K562 (cell line): ENCODE data around the gene EFCAB7. TPM values are rescaled to one million over a fixed set of nuclear protein-coding genes. Genes with fewer than 3 reads are reported as not detected.

Experiments
- ATF3 ChIP-seq, 2 experiments: fragments of 450-650 bp in 1 of 2; sonication (generic) in 1 of 2; formaldehyde crosslinking in 1 of 2; IDR thresholded peaks in 1 of 2; conservative IDR thresholded peaks in 1 of 2; 2 replicates each; pipeline versions ENCODE4 v1.6.1 to v1.8.1; 2016 to 2023; ENCODE audit warnings: mild to moderate bottlenecking in 2 of 2, moderate library complexity in 2 of 2, inconsistent platforms in 1 of 2, missing genetic modification reagents in 1 of 2
- GTF3C2 ChIP-seq: IDR thresholded peaks from 3 replicates; pipeline ENCODE4 v1.6.1; 2011; ENCODE audit warnings: borderline replicate concordance, mild to moderate bottlenecking, moderate library complexity; ENCODE audit not compliant: insufficient read length; ENCODE audit errors: extremely low read depth
- HDAC3 ChIP-seq: fragments of 450-650 bp; IDR thresholded peaks from 2 replicates; pipeline ENCODE4 v1.6.1; 2018; ENCODE audit warnings: borderline replicate concordance, mild to moderate bottlenecking, moderate library complexity; ENCODE audit not compliant: partially characterized antibody
- KLF16 ChIP-seq: IDR thresholded peaks from 2 replicates; pipeline ENCODE4 v1.6.1; 2016; ENCODE audit warnings: antibody characterized with exemption
- MCM2 ChIP-seq: fragments of 450-650 bp; IDR thresholded peaks from 2 replicates; pipeline ENCODE4 v1.6.1; 2017; ENCODE audit warnings: low read depth, mild to moderate bottlenecking
- MEIS2 ChIP-seq: fragments of 450-650 bp; IDR thresholded peaks from 2 replicates; pipeline ENCODE4 v1.6.1; 2014; ENCODE audit warnings: mild to moderate bottlenecking; ENCODE audit not compliant: partially characterized antibody
- MTA3 ChIP-seq: fragments of 450-650 bp; formaldehyde crosslinking; IDR thresholded peaks from 2 replicates; pipeline ENCODE4 v1.6.1; 2017; ENCODE audit warnings: mild to moderate bottlenecking, borderline replicate concordance
- NCOA4 ChIP-seq: fragments of 450-650 bp; IDR thresholded peaks from 2 replicates; pipeline ENCODE4 v1.6.1; 2018; ENCODE audit warnings: mild to moderate bottlenecking; ENCODE audit not compliant: partially characterized antibody
- NFE2L1 ChIP-seq: fragments of 450-650 bp; IDR thresholded peaks from 2 replicates; pipeline ENCODE4 v1.6.1; 2016; ENCODE audit warnings: missing genetic modification characterization, low read depth, mild to moderate bottlenecking, missing compliant biosample characterization, moderate library complexity, borderline replicate concordance
- POU5F1 ChIP-seq: fragments of 150-350 bp; IDR thresholded peaks from 2 replicates; pipeline ENCODE4 v1.6.1; 2014; ENCODE audit warnings: borderline replicate concordance, low read length, low read depth, mild to moderate bottlenecking; ENCODE audit not compliant: partially characterized antibody
- ZBTB1 ChIP-seq: sonication (generic); formaldehyde crosslinking; IDR thresholded peaks from 2 replicates; pipeline ENCODE4 v1.8.1; 2023; ENCODE audit warnings: missing genetic modification reagents, low read depth, mild to moderate bottlenecking, borderline replicate concordance
- ZNF224 ChIP-seq: sonication (generic); formaldehyde crosslinking; IDR thresholded peaks from 2 replicates; pipeline ENCODE4 v1.8.0; 2022; ENCODE audit warnings: mild to moderate bottlenecking, missing genetic modification reagents
- ZNF518B ChIP-seq: fragments of 250-450 bp; sonication (Bioruptor Pico); IDR thresholded peaks from 2 replicates; pipeline ENCODE4 v1.5.0; 2021; ENCODE audit warnings: mild to moderate bottlenecking, moderate library complexity
- polyA plus RNA-seq, 8 experiments: library from polyadenylated mRNA; depleted of rRNA in 4 of 8; stranded (reverse) in 5 of 8; unstranded in 3 of 8; fragments of >200 nt; fragmentation: Nextera tagmentation in 2 of 8; fragmentation: Illumina TruSeq in 1 of 8; extraction: Ambion mirVana in 2 of 8; extraction: Trizol in 1 of 8; gene quantifications; 2 replicates each; pipeline versions ENCODE4 v1.2.1 to v1.2.3, GENCODE V29; 2011 to 2014; ENCODE audit warnings: inconsistent platforms in 1 of 8, missing spikeins in 1 of 8
- total RNA-seq, 7 experiments: library from RNA; depleted of rRNA in 6 of 7; stranded (reverse); fragments of >200 nt in 6 of 7; fragmentation: Illumina TruSeq in 2 of 7; extraction: Trizol in 2 of 7; gene quantifications; 2 replicates each; pipeline versions ENCODE4 v1.2.1 to v1.2.3, GENCODE V29; 2011 to 2021; ENCODE audit warnings: low replicate concordance in 1 of 7
- TF ChIP-seq, protein P1 (sequence below): fragments of 450-650 bp; IDR thresholded peaks from one replicate; pipeline ENCODE4 v1.6.1; 2018; ENCODE audit warnings: mild to moderate bottlenecking, moderate library complexity; ENCODE audit not compliant: partially characterized antibody

Gene EFCAB7
- total and polyA plus RNA-seq, 9 of the 15 experiments (the other 6 are each of a cell fraction or from before 2014, with no cell fraction given): 3.2 to 7.6 (median 5.7) TPM

- TF ChIP-seq ZNF518B (CRISPR knock-in tag) (no peak), NCOA4 (no peak), NFE2L1 (tag) (no peak), ZBTB1 (CRISPR knock-in tag) (no peak), MCM2 (no peak), GTF3C2 (no peak), KLF16 (no peak), MEIS2 (peak; percentile 9), MTA3 (peak; percentile 97), ZNF224 (CRISPR knock-in tag) (no peak), POU5F1 (no peak), ATF3 (IDR thresholded peaks at IDR 0.05) (peak; percentile 85), ATF3 (CRISPR knock-in tag; conservative IDR thresholded peaks at IDR 0.05) (peak; percentile 75), HDAC3 (peak; percentile 69)
- TF ChIP-seq, protein P1, sequence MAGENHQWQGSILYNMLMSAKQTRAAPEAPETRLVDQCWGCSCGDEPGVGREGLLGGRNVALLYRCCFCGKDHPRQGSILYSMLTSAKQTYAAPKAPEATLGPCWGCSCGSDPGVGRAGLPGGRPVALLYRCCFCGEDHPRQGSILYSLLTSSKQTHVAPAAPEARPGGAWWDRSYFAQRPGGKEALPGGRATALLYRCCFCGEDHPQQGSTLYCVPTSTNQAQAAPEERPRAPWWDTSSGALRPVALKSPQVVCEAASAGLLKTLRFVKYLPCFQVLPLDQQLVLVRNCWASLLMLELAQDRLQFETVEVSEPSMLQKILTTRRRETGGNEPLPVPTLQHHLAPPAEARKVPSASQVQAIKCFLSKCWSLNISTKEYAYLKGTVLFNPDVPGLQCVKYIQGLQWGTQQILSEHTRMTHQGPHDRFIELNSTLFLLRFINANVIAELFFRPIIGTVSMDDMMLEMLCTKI: no peak
Measured at GRCh38 chr1:63522891-63523728, at the start of gene EFCAB7, which contains the start of gene ITGB3BP (continued).
